AG08395 (cell line): ENCODE measurements around the gene CERS6.
"Not testable (repeated sequence)": the region's sequence is repeated elsewhere in the genome, so short reads cannot be mapped to it uniquely, and the experiment has no call there.

ENCODE experiments used
- DNase-seq: peaks from one replicate; pipeline ENCODE4 v3.0.0; 2012; ENCODE audit warnings: mixed read lengths, low spot score

CERS6 gene

DNA sequence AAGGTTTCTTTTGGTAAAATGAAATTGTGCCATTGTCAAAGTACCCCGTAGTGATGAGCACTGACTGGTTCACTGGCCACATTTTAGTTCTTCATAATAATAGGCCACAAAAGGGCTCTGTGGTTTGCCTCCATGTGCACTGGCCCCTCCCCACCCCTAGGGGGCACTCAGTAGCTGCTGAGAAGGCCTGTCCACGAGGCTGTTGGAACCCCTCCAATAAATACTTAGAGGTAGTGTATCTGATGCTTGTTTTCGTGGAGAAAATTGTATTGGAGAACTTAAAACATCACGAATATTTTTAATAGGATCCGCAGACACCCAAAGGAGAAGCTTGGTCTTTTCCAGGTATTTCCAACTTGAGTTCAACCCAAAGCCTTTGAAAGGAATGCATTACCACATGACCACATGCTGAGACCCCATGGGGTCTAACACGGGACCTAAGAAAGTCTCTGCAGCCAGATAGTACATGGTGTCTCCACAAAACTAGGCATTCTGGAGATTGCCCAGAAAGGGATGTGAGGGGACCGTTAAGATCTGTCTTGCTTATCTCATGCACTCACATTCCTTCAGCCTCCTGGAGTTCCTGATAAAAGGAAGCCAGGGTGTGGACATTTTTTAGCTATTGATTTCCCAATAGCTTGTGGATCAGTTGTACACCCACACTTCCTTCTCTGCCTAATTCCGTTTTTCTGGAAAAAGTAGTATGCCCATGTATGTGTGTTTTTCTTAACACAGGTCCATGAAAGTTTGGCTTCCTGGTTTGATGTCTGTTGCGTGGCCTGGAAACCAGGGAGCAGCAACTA, 317.8 kb downstream of the CERS6 start:
- DNase-seq = peak; percentile 64

DNA sequence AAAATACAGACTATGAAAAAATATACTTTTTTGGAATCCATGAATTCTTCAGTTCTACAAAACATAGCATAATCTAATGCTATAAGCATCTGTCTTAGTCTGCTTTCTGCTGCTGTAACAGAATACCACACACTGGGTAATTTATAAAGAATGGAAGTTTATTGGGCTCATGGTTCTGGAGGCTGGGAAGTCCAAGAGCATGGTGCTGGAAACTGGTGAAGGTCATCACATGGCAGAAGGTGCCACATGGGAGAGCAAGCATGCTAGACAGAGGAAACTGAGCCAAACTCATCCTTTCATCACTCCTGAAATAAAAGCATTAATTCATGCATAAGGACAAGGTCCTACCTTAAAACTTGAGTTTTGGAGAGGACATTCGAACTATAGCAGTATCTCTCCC, 319.8 kb downstream of the CERS6 start:
- DNase-seq = no peak

GRCh38 chr2:168780669-168781071, 324.6 kb downstream of the CERS6 start:
- no peak for DNase-seq

- DNase-seq = no peak
These were observed 325.2 kb downstream of the CERS6 start for GRCh38 chr2:168781191-168781817.

DNA sequence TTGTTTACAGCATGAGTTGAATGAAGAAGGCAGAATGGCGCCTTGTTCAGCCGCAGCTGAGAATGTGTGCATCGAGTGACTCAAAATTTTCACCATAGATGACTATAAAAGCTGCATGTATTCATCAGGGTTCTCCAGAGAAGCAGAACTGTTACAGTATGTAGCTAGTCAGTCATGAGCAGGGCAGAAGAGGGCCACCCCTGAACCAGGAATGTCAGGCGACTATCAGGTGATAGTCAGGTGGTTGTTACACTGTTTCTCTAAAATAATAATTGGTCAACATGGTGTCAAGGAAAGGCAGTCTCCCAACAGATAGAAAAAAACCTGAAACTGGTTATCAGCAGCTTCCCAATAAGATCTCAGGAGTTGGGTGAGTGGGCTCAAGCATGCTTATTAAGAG, 326.2 kb downstream of the CERS6 start:
- no peak for DNase-seq

- DNase-seq = no peak
These were observed 328.9 kb downstream of the CERS6 start for GRCh38 chr2:168784993-168785392.

GRCh38 chr2:168787098-168787781, 331.2 kb downstream of the CERS6 start:
- no peak for DNase-seq

DNA sequence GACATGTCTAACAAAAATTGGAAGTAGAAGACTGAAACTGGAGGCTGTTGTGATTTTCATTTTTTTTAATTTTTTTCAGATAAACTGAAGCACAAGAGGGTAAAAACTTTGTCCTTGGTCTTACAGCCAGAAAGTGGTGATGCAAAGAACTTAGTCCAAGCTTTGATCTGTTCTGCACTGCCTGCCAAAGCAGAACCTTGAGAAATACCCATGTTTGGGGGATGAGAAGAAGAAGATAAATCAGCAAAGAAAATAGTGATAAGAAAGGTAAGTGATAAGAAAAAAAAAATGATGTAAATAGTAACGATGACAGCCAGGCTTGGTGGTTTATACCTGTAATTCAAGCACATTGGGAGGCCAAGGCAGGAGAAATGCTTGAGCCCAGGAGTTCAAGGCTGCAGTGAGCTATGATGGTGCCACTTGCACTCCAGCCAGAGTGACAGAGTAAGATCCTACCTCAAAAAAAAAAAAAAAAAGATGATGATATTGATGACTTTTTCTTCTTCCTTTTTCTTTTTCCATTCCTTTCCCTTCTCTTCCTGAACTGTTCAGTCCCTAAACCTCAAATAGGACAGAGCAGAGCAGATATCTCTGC, 331.8 kb downstream of the CERS6 start:
- DNase-seq = no peak

- no peak for DNase-seq
These were observed 333.7 kb downstream of the CERS6 start for GRCh38 chr2:168789776-168790175.

- DNase-seq = no peak
These were observed 334.3 kb downstream of the CERS6 start for GRCh38 chr2:168790226-168790902.

GRCh38 chr2:168791140-168791539, 335.1 kb downstream of the CERS6 start:
- not testable (repeated sequence) for DNase-seq

DNA sequence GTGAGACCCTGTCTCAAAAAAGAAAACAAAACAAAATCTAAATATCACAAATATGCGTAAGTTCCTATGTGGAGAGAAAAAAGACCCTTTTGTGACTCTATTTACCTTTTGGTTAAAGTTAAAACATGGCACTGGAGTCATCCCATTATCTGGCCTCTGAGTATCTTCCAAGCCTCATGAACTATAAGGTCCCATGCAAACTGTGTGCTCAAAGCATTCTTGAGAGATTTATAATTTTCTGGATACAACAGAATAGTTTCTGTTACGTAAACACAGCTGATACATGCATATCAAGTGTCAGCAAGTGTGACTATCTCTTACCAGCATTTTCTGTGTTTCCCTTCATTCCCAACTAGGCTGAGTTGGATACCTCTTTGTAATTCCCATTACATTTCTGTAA, 337.5 kb downstream of the CERS6 start:
- DNase-seq = no peak

GRCh38 chr2:168794968-168795367, 338.9 kb downstream of the CERS6 start:
- DNase-seq = no peak

- no peak for DNase-seq
These were observed 340.1 kb downstream of the CERS6 start for GRCh38 chr2:168796090-168796577.

DNA sequence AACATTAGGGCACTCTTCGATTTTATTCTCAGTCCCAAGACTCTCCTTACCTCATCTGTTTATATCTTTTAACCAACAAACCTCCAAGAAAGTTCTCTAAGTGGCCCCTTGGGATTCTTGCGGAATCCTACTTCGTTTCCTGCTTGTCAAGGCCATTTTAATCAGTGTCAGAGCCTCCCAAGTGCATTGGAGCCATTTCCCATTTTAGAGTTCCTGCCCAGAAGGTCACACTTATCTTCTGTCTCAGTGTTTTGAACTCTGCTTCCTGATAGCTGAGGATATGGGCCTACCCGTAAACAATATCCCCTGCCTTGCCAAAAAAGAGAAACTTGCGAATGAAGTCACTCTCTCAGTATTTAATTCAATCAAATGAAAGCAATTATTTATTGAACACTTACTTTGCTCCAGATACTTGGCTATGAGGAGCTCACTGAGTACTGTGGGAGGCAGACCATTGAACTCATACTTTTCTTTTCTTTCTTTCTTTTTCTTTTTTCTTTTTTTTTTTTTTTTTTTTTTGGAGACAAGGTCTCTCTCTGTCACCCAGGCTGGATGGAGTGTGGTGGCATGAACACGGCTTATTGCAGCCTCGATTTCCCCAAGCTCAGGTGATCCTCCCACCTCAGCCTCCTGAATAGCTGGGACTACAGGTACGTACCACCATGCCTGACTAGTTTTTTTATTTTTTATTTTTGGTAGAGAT, 340.7 kb downstream of the CERS6 start:
- DNase-seq = no peak

GRCh38 chr2:168797286-168797655, 341.2 kb downstream of the CERS6 start:
- DNase-seq = no peak

DNA sequence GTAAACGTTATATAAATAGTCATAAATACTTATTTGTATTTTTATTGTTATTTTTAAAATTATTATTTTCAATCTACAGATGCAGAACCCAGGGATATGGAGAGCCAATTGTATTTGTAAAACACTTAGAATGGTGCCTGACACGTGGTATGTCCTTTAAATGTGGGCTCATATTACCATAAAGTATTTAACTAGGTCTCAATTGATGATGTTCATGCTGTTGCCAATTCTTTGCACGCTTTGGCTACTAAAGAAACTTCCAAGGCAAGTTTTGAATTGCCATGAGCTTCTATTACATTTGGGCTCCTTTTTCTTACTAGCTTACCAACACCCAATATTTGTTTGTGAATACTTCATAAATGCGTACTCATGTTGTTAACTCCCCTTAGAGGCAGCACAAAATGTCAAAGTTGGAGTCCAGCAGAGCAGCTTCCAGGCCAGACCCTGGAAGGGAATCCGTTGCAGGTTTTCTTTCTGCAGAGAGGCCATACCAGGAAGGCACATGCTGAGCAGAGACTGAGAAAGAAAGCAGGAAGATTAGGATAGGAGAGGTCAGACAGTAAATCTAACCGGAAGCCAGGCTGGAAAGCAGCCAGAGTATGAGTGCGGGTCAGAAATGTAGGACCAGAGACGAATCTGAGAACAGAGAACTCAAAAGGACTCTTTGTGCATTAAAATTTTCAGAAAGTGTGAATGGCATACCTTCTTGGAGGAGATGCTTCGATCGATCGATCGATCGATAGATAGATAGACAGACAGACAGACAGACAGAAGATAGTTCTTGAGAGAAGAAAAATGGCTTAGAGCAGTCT, 342.2 kb downstream of the CERS6 start:
- DNase-seq = no peak

DNA sequence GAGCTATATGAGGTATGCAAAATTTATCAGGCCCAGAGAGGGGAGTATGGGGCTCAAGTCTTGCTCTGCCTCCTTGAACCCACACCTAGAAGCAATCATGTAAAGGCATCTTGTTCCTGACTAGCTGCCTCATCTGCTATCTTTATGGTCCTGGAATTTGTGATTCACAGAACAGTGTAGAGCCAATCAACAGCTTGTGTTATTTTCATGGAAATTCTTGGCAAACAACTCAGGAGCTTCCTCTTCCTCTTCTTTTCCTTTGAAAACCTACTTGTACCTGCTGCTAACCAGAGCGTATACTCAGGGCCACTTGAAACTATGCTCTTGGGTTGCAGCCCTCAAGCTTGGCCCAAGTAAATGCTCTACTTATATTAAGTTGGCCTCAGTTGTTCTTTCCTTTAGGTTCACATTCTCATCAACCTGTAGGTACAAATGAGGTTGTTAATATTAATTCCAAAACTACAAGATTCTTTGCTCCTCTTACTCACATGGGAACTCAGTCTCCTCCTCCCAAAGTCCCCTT, 342.9 kb downstream of the CERS6 start:
- DNase-seq = no peak

DNA sequence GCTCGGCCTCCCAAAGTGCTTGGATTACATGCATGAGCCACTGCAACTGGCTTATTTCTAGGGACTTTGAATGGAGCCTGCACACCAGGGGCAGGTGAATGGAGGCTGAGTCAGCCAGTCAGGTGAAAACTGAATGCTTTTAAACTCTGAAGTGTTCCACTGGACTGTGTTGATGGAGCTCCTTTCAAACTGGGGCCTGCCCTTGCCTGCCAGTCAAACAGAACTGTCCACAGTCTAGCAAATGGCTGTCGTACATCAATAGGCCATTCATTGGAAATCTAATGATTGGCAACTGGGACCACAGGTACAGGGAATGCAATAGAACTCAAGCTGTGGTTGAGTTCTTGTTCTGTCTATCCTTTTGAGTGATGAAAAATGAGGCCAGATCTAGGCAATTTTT, 345.4 kb downstream of the CERS6 start:
- no peak for DNase-seq
